ENCODE data around the gene PLOD1.
"Not testable (repeated sequence)": the region's sequence is repeated elsewhere in the genome, so short reads cannot be mapped to it uniquely, and the experiment has no call there.

PLOD1 gene

GRCh38 chr1:11912482-11913216, 21.9 kb upstream of the PLOD1 start:
- not testable (repeated sequence) for DNase-seq (ENCODE audit: low spot score)

- DNase-seq (ENCODE audit: low spot score), result no peak
Measured at GRCh38 chr1:11913291-11913690, 21.2 kb upstream of the PLOD1 start.

- no peak for DNase-seq (ENCODE audit: low spot score)
Measured at GRCh38 chr1:11914024-11914423, 20.5 kb upstream of the PLOD1 start.

- no peak for DNase-seq (ENCODE audit: low spot score)
Measured at GRCh38 chr1:11918799-11919519, 15.6 kb upstream of the PLOD1 start.

GRCh38 chr1:11919621-11920020, 14.9 kb upstream of the PLOD1 start:
- DNase-seq (ENCODE audit: low spot score), result no peak

- no peak for DNase-seq (ENCODE audit: low spot score)
Measured at GRCh38 chr1:11920239-11920903, 14.1 kb upstream of the PLOD1 start.

GRCh38 chr1:11921022-11921421, 13.5 kb upstream of the PLOD1 start:
- no peak for DNase-seq (ENCODE audit: low spot score)

- DNase-seq (ENCODE audit: low spot score), result no peak
Measured at GRCh38 chr1:11923069-11923826, 11.3 kb upstream of the PLOD1 start.

- no peak for DNase-seq (ENCODE audit: low spot score)
Measured at GRCh38 chr1:11923827-11924113, 10.7 kb upstream of the PLOD1 start.

GRCh38 chr1:11924334-11925195, 10.0 kb upstream of the PLOD1 start:
- no peak for DNase-seq (ENCODE audit: low spot score)

GRCh38 chr1:11925196-11925937, 9.2 kb upstream of the PLOD1 start:
- not testable (repeated sequence) for DNase-seq (ENCODE audit: low spot score)

- no peak for DNase-seq (ENCODE audit: low spot score)
Measured at GRCh38 chr1:11925938-11926292, 8.6 kb upstream of the PLOD1 start.

GRCh38 chr1:11927866-11928592, 6.5 kb upstream of the PLOD1 start:
- no peak for DNase-seq (ENCODE audit: low spot score)

- DNase-seq (ENCODE audit: low spot score), result no peak
Measured at GRCh38 chr1:11929849-11930248, 4.7 kb upstream of the PLOD1 start.

- DNase-seq (ENCODE audit: low spot score), result no peak
Measured at GRCh38 chr1:11930571-11931445, 3.7 kb upstream of the PLOD1 start.

GRCh38 chr1:11931845-11932244, 2.7 kb upstream of the PLOD1 start:
- DNase-seq (ENCODE audit: low spot score), result no peak

GRCh38 chr1:11935057-11935412, 518 bp downstream of the PLOD1 start:
- no peak for DNase-seq (ENCODE audit: low spot score)

GRCh38 chr1:11935733-11936132, 1.2 kb downstream of the PLOD1 start:
- not testable (repeated sequence) for DNase-seq (ENCODE audit: low spot score)
